Lower leg skin (tissue), 3 donors: ENCODE results near the gene NDUFS4.

Experiments
- POLR2A ChIP-seq, 2 donors: fragments of 450-650 bp; IDR thresholded peaks; one replicate each; pipeline ENCODE4 v1.6.1; 2016 to 2017; ENCODE audit warnings: antibody characterized with exemption in 2 of 2, mild to moderate bottlenecking in 1 of 2, moderate library complexity in 1 of 2
- TF ChIP-seq, protein P1 (sequence below), 3 donors: fragments of 450-650 bp; IDR thresholded peaks; one replicate each; pipeline ENCODE4 v1.5.1; 2016; ENCODE audit warnings: antibody characterized with exemption in 3 of 3, mild to moderate bottlenecking in 3 of 3, moderate library complexity in 2 of 3

DNA sequence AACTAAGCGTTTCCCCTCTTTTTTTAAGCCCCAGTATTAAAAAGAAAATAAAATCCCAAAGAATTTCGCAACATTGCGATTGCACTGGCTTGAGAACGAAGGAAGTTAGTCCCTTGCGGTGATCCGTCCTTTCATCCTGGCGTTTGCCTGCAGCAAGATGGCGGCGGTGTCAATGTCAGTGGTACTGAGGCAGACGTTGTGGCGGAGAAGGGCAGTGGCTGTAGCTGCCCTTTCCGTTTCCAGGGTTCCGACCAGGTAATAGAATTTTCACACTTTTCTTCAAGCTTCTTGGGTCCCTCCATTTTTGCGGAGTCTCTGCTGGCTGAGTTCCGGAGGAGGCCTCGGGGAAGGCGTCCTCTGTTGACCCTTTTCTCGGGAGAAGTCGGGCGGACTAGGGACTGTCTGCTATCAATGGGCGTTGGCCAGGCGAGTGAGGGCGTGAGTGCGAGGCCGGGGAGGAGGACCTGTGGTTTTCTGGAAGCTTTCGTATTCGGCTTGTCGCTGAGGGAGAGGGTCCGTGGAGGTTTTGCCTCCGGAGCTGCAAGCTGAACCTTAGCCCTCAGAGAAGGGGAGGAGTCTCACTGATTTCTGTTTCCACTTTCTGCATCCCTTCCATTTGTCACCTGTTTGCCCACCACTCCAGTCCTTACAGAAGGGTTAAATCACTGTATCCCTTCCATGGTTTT is at the start of gene NDUFS4:
- TF ChIP-seq, protein P1, sequence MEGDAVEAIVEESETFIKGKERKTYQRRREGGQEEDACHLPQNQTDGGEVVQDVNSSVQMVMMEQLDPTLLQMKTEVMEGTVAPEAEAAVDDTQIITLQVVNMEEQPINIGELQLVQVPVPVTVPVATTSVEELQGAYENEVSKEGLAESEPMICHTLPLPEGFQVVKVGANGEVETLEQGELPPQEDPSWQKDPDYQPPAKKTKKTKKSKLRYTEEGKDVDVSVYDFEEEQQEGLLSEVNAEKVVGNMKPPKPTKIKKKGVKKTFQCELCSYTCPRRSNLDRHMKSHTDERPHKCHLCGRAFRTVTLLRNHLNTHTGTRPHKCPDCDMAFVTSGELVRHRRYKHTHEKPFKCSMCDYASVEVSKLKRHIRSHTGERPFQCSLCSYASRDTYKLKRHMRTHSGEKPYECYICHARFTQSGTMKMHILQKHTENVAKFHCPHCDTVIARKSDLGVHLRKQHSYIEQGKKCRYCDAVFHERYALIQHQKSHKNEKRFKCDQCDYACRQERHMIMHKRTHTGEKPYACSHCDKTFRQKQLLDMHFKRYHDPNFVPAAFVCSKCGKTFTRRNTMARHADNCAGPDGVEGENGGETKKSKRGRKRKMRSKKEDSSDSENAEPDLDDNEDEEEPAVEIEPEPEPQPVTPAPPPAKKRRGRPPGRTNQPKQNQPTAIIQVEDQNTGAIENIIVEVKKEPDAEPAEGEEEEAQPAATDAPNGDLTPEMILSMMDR (IDR thresholded peaks at IDR 0.05) = no peak
- TF ChIP-seq POLR2A (IDR thresholded peaks at IDR 0.05) = no peak
